ENCODE results near the gene RAMP1. TPM values are rescaled to one million over a fixed set of nuclear protein-coding genes. Genes with fewer than 3 reads are reported as not detected.
A peak's percentile ranks its signal among the peaks of the same experiment; 100 is the strongest.

RAMP1 gene
- 10 to 100 TPM; 11.6 to 87.4 (median 37.1) TPM for total RNA-seq

DNA sequence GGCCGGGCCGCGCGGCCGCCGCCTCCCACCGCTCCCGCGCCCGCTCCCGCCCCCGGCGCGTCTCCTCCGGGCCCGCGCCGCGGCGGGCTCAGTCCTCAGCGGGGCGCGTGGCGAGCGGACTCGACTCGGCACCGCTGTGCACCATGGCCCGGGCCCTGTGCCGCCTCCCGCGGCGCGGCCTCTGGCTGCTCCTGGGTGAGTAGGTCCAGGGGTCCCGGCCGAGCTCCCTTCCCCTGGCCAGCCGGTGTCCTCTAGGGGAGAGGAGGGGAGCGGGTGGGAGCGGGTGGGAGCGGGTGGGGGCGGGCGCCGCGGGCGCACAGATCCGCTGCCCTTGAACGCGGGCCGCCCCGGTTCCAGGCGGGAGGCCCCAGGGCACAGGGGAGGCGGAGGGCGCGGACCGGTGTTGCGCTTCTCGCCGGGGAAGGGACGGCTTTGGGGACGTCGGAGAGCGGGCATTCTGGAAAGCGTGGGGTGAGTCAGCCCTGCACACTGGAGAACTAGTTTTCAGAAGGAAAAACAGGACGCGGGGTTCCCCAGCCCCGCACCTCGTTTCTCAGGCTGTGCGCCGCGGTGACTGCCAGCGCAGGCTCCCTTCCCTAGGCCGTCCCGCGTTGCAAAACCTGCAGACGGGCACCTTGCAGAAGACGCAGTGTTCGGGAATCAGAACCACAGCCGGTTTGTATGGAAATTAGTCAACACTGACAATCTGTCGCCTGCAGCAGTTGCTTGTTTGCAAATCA, at the start of gene RAMP1:
TSS of gene RAMP1 (plus strand) at position 91 of the 740 bp plus-strand sequence. CDS start at position 144, 53 bp downstream.
- no peaks in the 10 kb centered on the region for H3K36me3 ChIP-seq
- H3K4me1 ChIP-seq = peaks cover 0 to 56% (median 0%) of the 10 kb centered on the region in 4 donors
- DNase-seq = peak in 1 of 3 donors; percentile 62
- no peaks in the 10 kb centered on the region for H3K27me3 ChIP-seq
- H3K27ac ChIP-seq = peak within 1 kb of the TSS in 3 of 4 donors; percentile 34 to 85 (median 78)
- H3K4me3 ChIP-seq = peak within 1 kb of the TSS; percentile 21 to 68 (median 44)
- H3K9me3 ChIP-seq = no peaks in the 10 kb centered on the region
- TF ChIP-seq, protein P1, sequence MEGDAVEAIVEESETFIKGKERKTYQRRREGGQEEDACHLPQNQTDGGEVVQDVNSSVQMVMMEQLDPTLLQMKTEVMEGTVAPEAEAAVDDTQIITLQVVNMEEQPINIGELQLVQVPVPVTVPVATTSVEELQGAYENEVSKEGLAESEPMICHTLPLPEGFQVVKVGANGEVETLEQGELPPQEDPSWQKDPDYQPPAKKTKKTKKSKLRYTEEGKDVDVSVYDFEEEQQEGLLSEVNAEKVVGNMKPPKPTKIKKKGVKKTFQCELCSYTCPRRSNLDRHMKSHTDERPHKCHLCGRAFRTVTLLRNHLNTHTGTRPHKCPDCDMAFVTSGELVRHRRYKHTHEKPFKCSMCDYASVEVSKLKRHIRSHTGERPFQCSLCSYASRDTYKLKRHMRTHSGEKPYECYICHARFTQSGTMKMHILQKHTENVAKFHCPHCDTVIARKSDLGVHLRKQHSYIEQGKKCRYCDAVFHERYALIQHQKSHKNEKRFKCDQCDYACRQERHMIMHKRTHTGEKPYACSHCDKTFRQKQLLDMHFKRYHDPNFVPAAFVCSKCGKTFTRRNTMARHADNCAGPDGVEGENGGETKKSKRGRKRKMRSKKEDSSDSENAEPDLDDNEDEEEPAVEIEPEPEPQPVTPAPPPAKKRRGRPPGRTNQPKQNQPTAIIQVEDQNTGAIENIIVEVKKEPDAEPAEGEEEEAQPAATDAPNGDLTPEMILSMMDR (IDR thresholded peaks at IDR 0.05) = no peak
- TF ChIP-seq POLR2A (IDR thresholded peaks at IDR 0.05) = no peak

GRCh38 chr2:237815637-237816036, 43.8 kb upstream of the RAMP1 start:
- TF ChIP-seq, protein P1 (IDR thresholded peaks at IDR 0.05) = no peak
- no peak for TF ChIP-seq POLR2A (IDR thresholded peaks at IDR 0.05)
- H3K4me3 ChIP-seq = no peak overlapping the region
- no peaks in the 10 kb centered on the region for H3K27me3 ChIP-seq
- H3K9me3 ChIP-seq = no peaks in the 10 kb centered on the region
- no peaks in the 10 kb centered on the region for H3K4me1 ChIP-seq
- DNase-seq = no peak
- H3K27ac ChIP-seq = no peak overlapping the region
- H3K36me3 ChIP-seq = no peaks in the 10 kb centered on the region

- Histone ChIP-seq H3K4me1 (no peaks in the 10 kb centered on the region), H3K4me3 (no peak overlapping the region), H3K27me3 (no peaks in the 10 kb centered on the region), H3K9me3 (no peaks in the 10 kb centered on the region), H3K27ac (no peak overlapping the region), H3K36me3 (no peaks in the 10 kb centered on the region)
- TF ChIP-seq, protein P1 (IDR thresholded peaks at IDR 0.05) = no peak
- no peak for TF ChIP-seq POLR2A (IDR thresholded peaks at IDR 0.05)
- no peak for DNase-seq
Measured at GRCh38 chr2:237816531-237816930, 42.9 kb upstream of the RAMP1 start.

DNA sequence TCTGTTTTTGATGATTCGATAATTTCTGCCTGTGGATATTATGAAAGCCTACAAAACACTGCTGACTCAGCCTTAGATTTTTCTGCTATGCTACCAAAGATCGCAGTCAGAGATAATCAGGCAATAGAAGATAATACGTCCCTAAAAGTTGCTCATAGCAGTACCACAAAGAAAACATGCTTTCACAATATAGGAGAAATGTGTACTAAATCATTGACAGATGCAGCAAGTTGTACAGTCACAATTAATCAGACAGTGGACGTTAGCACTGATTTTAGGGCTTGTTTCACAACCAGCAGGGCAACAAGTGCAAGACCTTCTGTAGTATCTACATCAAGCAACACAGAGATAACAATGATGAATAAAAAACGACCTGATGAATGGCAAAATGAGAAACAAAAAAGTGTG, 41.4 kb upstream of the RAMP1 start:
- TF ChIP-seq, protein P1 (IDR thresholded peaks at IDR 0.05) = no peak
- TF ChIP-seq POLR2A (IDR thresholded peaks at IDR 0.05) = no peak
- H3K36me3 ChIP-seq = no peaks in the 10 kb centered on the region
- H3K4me1 ChIP-seq = no peaks in the 10 kb centered on the region
- no peak for DNase-seq
- H3K4me3 ChIP-seq = no peak overlapping the region
- no peaks in the 10 kb centered on the region for H3K9me3 ChIP-seq
- H3K27ac ChIP-seq = no peak overlapping the region
- no peaks in the 10 kb centered on the region for H3K27me3 ChIP-seq

GRCh38 chr2:237819231-237819630, 40.2 kb upstream of the RAMP1 start:
- Histone ChIP-seq H3K27ac (no peak overlapping the region), H3K27me3 (no peaks in the 10 kb centered on the region), H3K36me3 (no peaks in the 10 kb centered on the region), H3K4me3 (no peak overlapping the region), H3K9me3 (no peaks in the 10 kb centered on the region), H3K4me1 (no peaks in the 10 kb centered on the region)
- DNase-seq = no peak
- no peak for TF ChIP-seq POLR2A (IDR thresholded peaks at IDR 0.05)
- TF ChIP-seq, protein P1 (IDR thresholded peaks at IDR 0.05) = no peak
